ENCODE data around the gene MYO16. TPM values are rescaled to one million over a fixed set of nuclear protein-coding genes. Genes with fewer than 3 reads are reported as not detected.

MYO16 gene
- total RNA-seq, 2 experiments from 2014 or later: 0.53 to 1.1 TPM

DNA sequence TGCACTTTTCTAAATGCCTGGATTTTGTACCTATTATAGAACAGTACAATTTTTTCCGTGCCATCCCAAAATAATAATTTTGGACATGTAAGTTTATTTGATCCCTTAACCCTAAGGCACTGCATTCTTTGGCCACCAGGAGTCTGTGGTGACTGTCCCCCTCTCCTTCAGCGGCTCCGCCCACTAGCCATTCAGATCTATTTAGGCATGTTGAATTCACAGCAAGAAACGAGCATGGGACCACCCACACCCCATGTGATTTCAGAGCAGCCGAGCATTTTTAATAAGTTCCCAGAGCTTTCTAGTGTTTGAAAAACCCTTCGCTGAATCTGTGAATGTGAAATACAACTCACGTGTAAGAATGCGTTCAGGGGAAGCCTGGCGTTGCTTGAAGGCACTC lies 567.5 kb downstream of the MYO16 start:
- H3K4me3 Mint-ChIP-seq: no peak overlapping the region
- ATAC-seq (ENCODE audit: low read depth) (no peak), DNase-seq (no peak)
- H3K4me1 Mint-ChIP-seq: no peaks in the 10 kb centered on the region
- peaks cover 2% of the 10 kb centered on the region for H3K27me3 Mint-ChIP-seq
- no peaks in the 10 kb centered on the region for H3K36me3 Mint-ChIP-seq
- no peak overlapping the region for H3K27ac Mint-ChIP-seq
- POLR2A ChIA-PET: no interaction called here
- no peaks in the 10 kb centered on the region for H3K9me3 Mint-ChIP-seq

- H3K4me1 Mint-ChIP-seq: no peaks in the 10 kb centered on the region
- no peaks in the 10 kb centered on the region for H3K36me3 Mint-ChIP-seq
- no peaks in the 10 kb centered on the region for H3K9me3 Mint-ChIP-seq
- H3K4me3 Mint-ChIP-seq: no peak overlapping the region
- H3K27ac Mint-ChIP-seq: no peak overlapping the region
- ATAC-seq (ENCODE audit: low read depth): no peak
- POLR2A ChIA-PET: no interaction called here
- DNase-seq: no peak
- peaks cover 2% of the 10 kb centered on the region for H3K27me3 Mint-ChIP-seq
Measured at GRCh38 chr13:109198585-109198984, 569.2 kb downstream of the MYO16 start.

DNA sequence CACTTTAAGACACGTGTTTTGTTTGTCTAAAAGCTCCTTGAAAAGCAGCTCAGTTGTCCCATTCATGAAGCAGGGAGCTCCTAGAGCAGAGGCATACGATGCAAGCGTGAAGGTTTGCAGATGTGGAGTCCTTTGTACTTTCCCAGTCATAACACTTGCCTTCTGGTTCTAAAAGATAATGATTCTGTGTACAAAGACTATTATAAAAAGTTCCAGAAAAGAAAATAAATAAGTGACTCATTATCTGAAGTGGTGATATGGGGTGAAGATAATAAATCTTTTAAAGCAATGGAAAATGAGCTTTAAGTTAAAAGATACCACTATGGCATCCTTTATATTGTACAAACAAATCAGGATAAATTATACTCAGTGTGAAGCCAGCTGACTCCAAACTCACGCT lies 569.9 kb downstream of the MYO16 start:
- ATAC-seq (ENCODE audit: low read depth) (no peak), DNase-seq (no peak)
- Mint-ChIP-seq H3K4me3 (no peak overlapping the region), H3K36me3 (no peaks in the 10 kb centered on the region), H3K9me3 (no peaks in the 10 kb centered on the region), H3K4me1 (no peaks in the 10 kb centered on the region), H3K27me3 (peaks cover 2% of the 10 kb centered on the region), H3K27ac (no peak overlapping the region)
- POLR2A ChIA-PET: no interaction called here

DNA sequence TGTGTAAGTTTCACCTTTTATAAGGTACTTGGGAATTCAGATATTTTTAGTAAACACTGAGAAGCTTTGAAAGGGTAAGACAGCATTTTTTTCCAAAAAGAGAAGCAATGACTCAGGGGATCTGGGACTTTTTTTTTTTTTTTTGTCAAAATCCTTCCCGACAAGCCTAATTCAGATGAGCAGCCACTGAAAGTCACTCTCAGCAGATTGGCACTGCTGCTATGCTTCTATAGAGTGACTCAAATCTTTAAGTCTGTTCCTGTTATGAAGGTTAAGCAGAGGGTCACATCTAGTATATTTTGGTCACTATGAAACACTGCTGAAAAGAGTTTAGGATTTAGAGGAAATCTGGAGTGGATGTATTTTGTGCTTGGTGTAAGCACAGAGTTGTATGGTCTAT lies 571.1 kb downstream of the MYO16 start:
- Mint-ChIP-seq H3K36me3 (no peaks in the 10 kb centered on the region), H3K27ac (no peak overlapping the region), H3K4me3 (no peak overlapping the region), H3K4me1 (no peaks in the 10 kb centered on the region), H3K9me3 (no peaks in the 10 kb centered on the region), H3K27me3 (peaks cover 2% of the 10 kb centered on the region)
- ATAC-seq (ENCODE audit: low read depth): no peak
- DNase-seq: no peak
- POLR2A ChIA-PET: no interaction called here

GRCh38 chr13:109203587-109203986 lies 574.2 kb downstream of the MYO16 start:
- H3K36me3 Mint-ChIP-seq: no peaks in the 10 kb centered on the region
- H3K27me3 Mint-ChIP-seq: peaks cover 2% of the 10 kb centered on the region
- POLR2A ChIA-PET: no interaction called here
- no peak overlapping the region for H3K4me3 Mint-ChIP-seq
- ATAC-seq (ENCODE audit: low read depth) (no peak), DNase-seq (no peak)
- H3K27ac Mint-ChIP-seq: no peak overlapping the region
- H3K4me1 Mint-ChIP-seq: no peaks in the 10 kb centered on the region
- H3K9me3 Mint-ChIP-seq: no peaks in the 10 kb centered on the region

DNA sequence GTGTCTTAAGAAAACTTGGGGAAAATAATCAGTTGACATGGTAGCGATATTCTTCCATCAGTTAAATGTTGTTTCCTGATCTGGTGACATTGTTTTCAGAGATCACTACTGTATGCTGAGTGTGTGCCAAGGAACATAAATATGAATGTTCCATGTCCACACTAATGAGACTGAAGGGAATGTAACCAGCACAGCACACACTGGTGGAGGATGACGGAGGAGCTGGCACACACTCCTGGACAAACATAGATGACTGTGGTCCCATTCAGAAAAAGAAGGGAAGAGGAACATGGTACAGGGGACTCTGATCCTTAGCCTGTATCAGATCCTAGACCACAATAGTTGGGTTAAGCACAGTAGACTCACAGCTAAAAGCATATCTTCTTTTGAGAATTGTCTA lies 574.8 kb downstream of the MYO16 start:
- POLR2A ChIA-PET: no interaction called here
- no peak overlapping the region for H3K27ac Mint-ChIP-seq
- H3K4me3 Mint-ChIP-seq: no peak overlapping the region
- ATAC-seq (ENCODE audit: low read depth): no peak
- no peaks in the 10 kb centered on the region for H3K4me1 Mint-ChIP-seq
- no peaks in the 10 kb centered on the region for H3K9me3 Mint-ChIP-seq
- no peak for DNase-seq
- peaks cover 2% of the 10 kb centered on the region for H3K27me3 Mint-ChIP-seq
- no peaks in the 10 kb centered on the region for H3K36me3 Mint-ChIP-seq

GRCh38 chr13:109204657-109205056 lies 575.2 kb downstream of the MYO16 start:
- Mint-ChIP-seq H3K27ac (no peak overlapping the region), H3K27me3 (peaks cover 2% of the 10 kb centered on the region), H3K9me3 (no peaks in the 10 kb centered on the region), H3K4me1 (no peaks in the 10 kb centered on the region), H3K4me3 (no peak overlapping the region), H3K36me3 (no peaks in the 10 kb centered on the region)
- ATAC-seq (ENCODE audit: low read depth): no peak
- DNase-seq: no peak
- POLR2A ChIA-PET: no interaction called here

GRCh38 chr13:109205315-109205714 lies 575.9 kb downstream of the MYO16 start:
- ATAC-seq (ENCODE audit: low read depth) (no peak), DNase-seq (no peak)
- H3K4me1 Mint-ChIP-seq: no peaks in the 10 kb centered on the region
- H3K4me3 Mint-ChIP-seq: no peak overlapping the region
- no peaks in the 10 kb centered on the region for H3K9me3 Mint-ChIP-seq
- H3K36me3 Mint-ChIP-seq: no peaks in the 10 kb centered on the region
- no peak overlapping the region for H3K27ac Mint-ChIP-seq
- H3K27me3 Mint-ChIP-seq: peaks cover 2% of the 10 kb centered on the region
- POLR2A ChIA-PET: no interaction called here

DNA sequence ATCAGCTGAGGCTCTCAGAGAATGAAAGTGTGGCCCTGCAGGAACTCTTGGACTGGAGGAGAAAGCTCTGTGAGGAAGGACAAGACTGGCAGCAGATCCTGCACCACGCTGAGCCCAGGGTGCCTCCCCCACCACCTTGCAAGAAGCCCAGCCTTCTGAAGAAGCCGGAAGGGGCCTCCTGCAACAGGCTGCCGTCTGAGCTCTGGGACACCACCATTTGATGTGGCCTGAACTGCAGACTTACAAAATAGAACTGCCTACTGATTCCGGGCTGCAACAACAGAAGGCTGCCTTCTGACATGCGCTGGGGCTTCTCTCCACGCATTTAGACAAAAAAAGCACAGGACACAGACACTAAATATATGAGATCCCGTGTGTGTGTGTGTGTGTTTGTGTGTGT lies 577.2 kb downstream of the MYO16 start:
- POLR2A ChIA-PET: no interaction called here
- H3K27ac Mint-ChIP-seq: no peak overlapping the region
- H3K27me3 Mint-ChIP-seq: no peaks in the 10 kb centered on the region
- no peaks in the 10 kb centered on the region for H3K36me3 Mint-ChIP-seq
- H3K9me3 Mint-ChIP-seq: no peaks in the 10 kb centered on the region
- H3K4me1 Mint-ChIP-seq: no peaks in the 10 kb centered on the region
- ATAC-seq (ENCODE audit: low read depth): peak; percentile 39
- H3K4me3 Mint-ChIP-seq: no peak overlapping the region
- no peak for DNase-seq

DNA sequence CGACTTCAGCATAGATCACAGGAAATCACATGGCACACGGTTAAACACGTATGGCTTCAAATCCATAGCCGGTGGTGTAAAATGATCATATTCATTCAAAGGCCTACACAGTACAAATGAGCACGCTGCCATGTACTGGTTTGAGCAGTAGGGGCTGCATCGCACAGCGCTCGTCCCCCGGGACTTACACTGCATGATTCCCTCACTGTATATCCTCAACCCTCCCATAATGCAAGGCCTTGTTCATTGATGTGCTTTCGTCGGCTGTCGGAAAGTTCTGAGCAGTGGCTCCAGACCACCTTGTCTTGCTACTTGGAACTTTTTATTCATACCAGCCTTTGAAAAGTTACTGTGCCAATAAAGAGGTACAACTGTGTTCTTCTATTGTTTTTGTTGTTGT lies 578.2 kb downstream of the MYO16 start:
- Mint-ChIP-seq H3K4me1 (no peaks in the 10 kb centered on the region), H3K36me3 (no peaks in the 10 kb centered on the region), H3K27me3 (no peaks in the 10 kb centered on the region), H3K4me3 (no peak overlapping the region), H3K9me3 (no peaks in the 10 kb centered on the region), H3K27ac (no peak overlapping the region)
- no peak for ATAC-seq (ENCODE audit: low read depth)
- DNase-seq: no peak
- POLR2A ChIA-PET: no interaction called here

DNA sequence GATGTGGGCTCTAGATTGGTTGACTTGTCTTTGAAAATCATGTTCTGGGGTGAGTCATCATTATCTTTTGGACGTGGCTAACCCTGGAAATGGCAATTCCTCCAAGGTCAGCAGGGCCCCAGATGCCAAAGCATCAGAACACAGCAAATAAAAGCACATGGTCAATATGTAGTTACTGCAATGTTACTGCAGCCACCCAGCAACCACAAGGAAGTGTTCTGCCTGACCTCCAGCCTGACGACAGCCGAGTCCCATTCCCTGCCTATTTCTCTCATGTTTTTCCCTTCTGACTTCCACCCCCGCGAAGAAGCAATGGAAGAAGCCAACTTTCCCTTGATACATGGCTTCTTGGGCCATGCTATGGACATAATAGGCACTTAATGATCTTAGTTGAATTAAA lies 579.1 kb downstream of the MYO16 start:
- no peak overlapping the region for H3K27ac Mint-ChIP-seq
- ATAC-seq (ENCODE audit: low read depth) (no peak), DNase-seq (no peak)
- H3K27me3 Mint-ChIP-seq: no peaks in the 10 kb centered on the region
- H3K36me3 Mint-ChIP-seq: no peaks in the 10 kb centered on the region
- no peaks in the 10 kb centered on the region for H3K9me3 Mint-ChIP-seq
- H3K4me3 Mint-ChIP-seq: no peak overlapping the region
- POLR2A ChIA-PET: no interaction called here
- H3K4me1 Mint-ChIP-seq: no peaks in the 10 kb centered on the region

- Mint-ChIP-seq H3K4me1 (no peaks in the 10 kb centered on the region), H3K27ac (no peak overlapping the region), H3K27me3 (no peaks in the 10 kb centered on the region), H3K9me3 (no peaks in the 10 kb centered on the region), H3K4me3 (no peak overlapping the region), H3K36me3 (no peaks in the 10 kb centered on the region)
- DNase-seq (no peak), ATAC-seq (ENCODE audit: low read depth) (no peak)
- POLR2A ChIA-PET: no interaction called here
Measured at GRCh38 chr13:109209526-109209925, 580.1 kb downstream of the MYO16 start.

DNA sequence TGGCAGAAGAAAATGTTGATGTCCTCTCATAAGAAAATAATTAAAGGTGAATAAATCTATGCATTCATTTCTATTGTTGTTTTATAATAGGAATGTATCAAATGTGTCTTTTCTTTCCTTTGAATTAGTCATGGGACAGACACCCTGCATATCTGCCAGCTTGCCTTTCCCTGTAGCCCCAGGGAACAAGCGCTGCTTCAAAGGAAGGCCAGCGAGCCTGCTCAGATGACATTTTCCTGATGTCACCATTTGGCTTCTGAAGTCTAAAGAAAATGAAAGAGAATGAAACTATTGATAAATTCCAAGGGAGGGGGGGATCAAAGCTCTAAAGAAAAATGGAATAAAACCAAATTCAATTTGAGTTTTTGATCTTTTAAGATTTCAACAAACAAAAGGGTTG lies 582.2 kb downstream of the MYO16 start:
- H3K4me3 Mint-ChIP-seq: no peak overlapping the region
- no peaks in the 10 kb centered on the region for H3K27me3 Mint-ChIP-seq
- H3K9me3 Mint-ChIP-seq: no peaks in the 10 kb centered on the region
- H3K27ac Mint-ChIP-seq: no peak overlapping the region
- no peaks in the 10 kb centered on the region for H3K36me3 Mint-ChIP-seq
- POLR2A ChIA-PET: no interaction called here
- no peaks in the 10 kb centered on the region for H3K4me1 Mint-ChIP-seq
- ATAC-seq (ENCODE audit: low read depth) (no peak), DNase-seq (no peak)

- Mint-ChIP-seq H3K4me1 (no peaks in the 10 kb centered on the region), H3K4me3 (no peak overlapping the region), H3K27me3 (no peaks in the 10 kb centered on the region), H3K27ac (no peak overlapping the region), H3K9me3 (no peaks in the 10 kb centered on the region), H3K36me3 (no peaks in the 10 kb centered on the region)
- POLR2A ChIA-PET: no interaction called here
- DNase-seq (no peak), ATAC-seq (ENCODE audit: low read depth) (no peak)
Measured at GRCh38 chr13:109212650-109213049, 583.2 kb downstream of the MYO16 start.

DNA sequence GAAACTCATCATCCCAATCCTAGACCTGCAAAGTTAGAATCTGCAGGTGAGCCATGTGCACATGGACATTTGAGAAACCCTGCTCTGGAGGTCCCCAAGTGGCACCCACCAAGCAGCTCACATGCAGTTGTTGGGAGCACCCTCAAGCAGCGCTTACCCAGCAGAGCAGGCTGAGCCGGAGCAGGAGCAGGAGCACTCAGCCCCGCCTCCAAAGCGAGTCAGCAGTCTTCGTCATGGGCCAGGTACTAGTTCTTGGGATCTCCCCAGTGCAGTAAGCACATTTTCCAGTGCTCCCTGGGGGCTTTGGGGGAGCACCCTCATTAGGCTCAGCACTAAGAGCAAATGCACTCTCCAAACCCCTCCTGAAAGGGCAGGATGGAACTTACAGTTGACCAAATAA lies 584.3 kb downstream of the MYO16 start:
- Mint-ChIP-seq H3K27me3 (no peaks in the 10 kb centered on the region), H3K4me1 (no peaks in the 10 kb centered on the region), H3K4me3 (no peak overlapping the region), H3K27ac (no peak overlapping the region), H3K9me3 (no peaks in the 10 kb centered on the region), H3K36me3 (no peaks in the 10 kb centered on the region)
- POLR2A ChIA-PET: no interaction called here
- ATAC-seq (ENCODE audit: low read depth): no peak
- DNase-seq: no peak
